Mucosa of rectum (tissue), 2 donors: Measurements from ENCODE around the gene BAHCC1.

ENCODE experiments used
- H3K27ac ChIP-seq, 2 donors: one replicate each; pipeline ENCODE4 v1.7.0; 2013; ENCODE audit warnings: inconsistent platforms in 2 of 2, low read depth in 2 of 2, low read length in 2 of 2
- H3K27me3 ChIP-seq, 2 donors: one replicate each; pipeline ENCODE4 v1.7.0; 2013; ENCODE audit warnings: low read length in 2 of 2; ENCODE audit not compliant: control insufficient read depth in 2 of 2, insufficient read depth in 2 of 2
- H3K36me3 ChIP-seq, 2 donors: one replicate each; pipeline ENCODE4 v1.7.0; 2013; ENCODE audit warnings: low read length in 2 of 2; ENCODE audit not compliant: control insufficient read depth in 2 of 2, insufficient read depth in 2 of 2
- H3K4me1 ChIP-seq, 2 donors: one replicate each; pipeline ENCODE4 v1.7.0; 2013; ENCODE audit warnings: low read length in 2 of 2, mild to moderate bottlenecking in 1 of 2; ENCODE audit not compliant: control insufficient read depth in 2 of 2, insufficient read depth in 2 of 2
- H3K4me3 ChIP-seq, 2 donors: one replicate each; pipeline ENCODE4 v1.7.0; 2013; ENCODE audit warnings: low read length in 2 of 2
- H3K9ac ChIP-seq, 2 donors: one replicate each; pipeline ENCODE4 v1.7.0; 2013; ENCODE audit warnings: low read length in 2 of 2, low read depth in 1 of 2, mild to moderate bottlenecking in 1 of 2
- H3K9me3 ChIP-seq, 2 donors: one replicate each; pipeline ENCODE4 v1.7.0; 2013; ENCODE audit warnings: low read length in 2 of 2; ENCODE audit not compliant: control insufficient read depth in 2 of 2
- donor health status: healthy.
- donor health status: Normal muscosa, but diverticular disease.

The BAHCC1 gene

DNA sequence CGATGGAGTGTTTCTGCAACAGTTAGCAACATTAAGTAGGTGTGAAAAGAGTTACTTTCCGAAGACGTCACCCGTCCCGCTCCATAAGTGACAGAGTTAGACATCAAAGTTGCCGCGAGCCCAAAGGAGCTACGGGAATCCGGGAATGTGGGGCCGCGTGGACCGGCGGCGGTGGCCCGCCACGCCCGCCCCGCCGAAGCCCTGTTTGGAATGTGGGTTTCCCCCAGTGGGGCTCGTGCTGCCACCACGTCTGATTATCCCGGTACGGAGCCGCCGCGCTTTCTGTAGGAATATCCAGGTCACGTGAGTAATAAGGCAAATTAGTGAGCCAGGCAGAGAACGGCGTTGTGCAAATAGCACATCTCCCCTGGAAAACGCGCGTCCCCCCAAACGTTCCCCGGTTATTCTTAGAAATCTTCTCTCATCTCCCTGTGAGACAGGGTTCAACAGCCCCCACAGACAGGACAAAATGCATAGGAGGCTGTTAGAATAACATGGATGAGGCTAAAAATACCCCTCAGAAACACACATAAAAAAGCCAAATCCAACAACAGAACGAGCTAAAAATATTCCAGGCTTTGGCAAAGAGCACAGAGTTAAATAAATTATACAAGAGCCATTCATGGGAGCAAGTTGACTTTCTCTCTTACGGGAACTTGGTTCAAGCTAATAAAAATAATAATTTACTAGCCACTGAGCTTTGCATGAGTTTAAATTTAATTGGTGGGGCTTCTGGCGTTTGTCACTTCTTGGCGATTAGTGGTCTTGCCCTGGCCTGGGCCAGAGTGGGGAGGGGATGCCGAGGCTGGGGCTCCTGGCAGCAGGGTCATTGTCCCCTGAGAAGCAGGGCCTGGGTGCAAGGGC lies 8.6 kb downstream of the BAHCC1 start:
- H3K27ac ChIP-seq, result peak overlapping the region; percentile 57 to 68

GRCh38 chr17:81404558-81405165 lies 9.4 kb downstream of the BAHCC1 start:
- H3K4me1 ChIP-seq, result peaks cover 34 to 46% of the 10 kb centered on the region in 2 donors
- no peaks in the 10 kb centered on the region for H3K36me3 ChIP-seq
- H3K27me3 ChIP-seq, result no peaks in the 10 kb centered on the region
- peak overlapping the region in 1 of 2 donors; percentile 17 for H3K9ac ChIP-seq
- H3K27ac ChIP-seq, result peak overlapping the region; percentile 39 to 57
- no peak overlapping the region for H3K4me3 ChIP-seq
- H3K9me3 ChIP-seq, result no peaks in the 10 kb centered on the region

More for the DNA sequence above, 8.6 kb downstream of the BAHCC1 start:
- Histone ChIP-seq H3K9ac (peak overlapping the region in 1 of 2 donors; percentile 17), H3K9me3 (no peaks in the 10 kb centered on the region), H3K4me3 (peak overlapping the region in 1 of 2 donors; percentile 14), H3K4me1 (peaks cover 34 to 47% of the 10 kb centered on the region in 2 donors), H3K27me3 (no peaks in the 10 kb centered on the region), H3K36me3 (no peaks in the 10 kb centered on the region)

DNA sequence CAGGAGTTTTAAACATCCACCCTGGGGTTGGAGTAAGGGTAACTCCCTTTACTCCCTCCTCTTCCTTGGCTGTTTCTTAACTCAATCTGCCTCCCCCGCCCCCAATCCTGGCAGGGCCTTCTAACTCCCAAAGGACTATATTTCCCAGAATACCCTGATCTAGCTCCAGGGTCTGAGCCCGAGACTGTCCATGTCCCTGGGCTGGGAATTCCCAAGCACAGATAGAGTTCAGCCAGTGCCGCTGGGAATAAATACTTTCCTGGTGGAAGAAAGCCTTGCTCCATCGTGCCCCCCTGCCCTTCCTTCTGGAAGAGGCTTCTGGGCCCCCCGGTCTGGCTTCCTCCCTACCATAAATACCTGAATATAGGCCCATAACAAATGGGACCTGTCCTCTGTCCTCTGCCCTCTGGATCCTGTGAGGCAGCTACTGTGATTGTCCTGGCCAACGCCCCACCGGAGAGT lies 10.2 kb downstream of the BAHCC1 start:
- no peaks in the 10 kb centered on the region for H3K36me3 ChIP-seq
- no peaks in the 10 kb centered on the region for H3K27me3 ChIP-seq
- H3K27ac ChIP-seq, result peak overlapping the region in 1 of 2 donors; percentile 22
- H3K9ac ChIP-seq, result no peak overlapping the region
- H3K4me1 ChIP-seq, result peaks cover 33 to 42% of the 10 kb centered on the region in 2 donors
- H3K4me3 ChIP-seq, result no peak overlapping the region
- H3K9me3 ChIP-seq, result no peaks in the 10 kb centered on the region

GRCh38 chr17:81406117-81406953 lies 11.1 kb downstream of the BAHCC1 start:
- no peaks in the 10 kb centered on the region for H3K36me3 ChIP-seq
- H3K27me3 ChIP-seq, result no peaks in the 10 kb centered on the region
- no peaks in the 10 kb centered on the region for H3K9me3 ChIP-seq
- H3K4me1 ChIP-seq, result peaks cover 26 to 33% of the 10 kb centered on the region in 2 donors
- no peak overlapping the region for H3K27ac ChIP-seq
- peak overlapping the region in 1 of 2 donors; percentile 37 for H3K9ac ChIP-seq
- no peak overlapping the region for H3K4me3 ChIP-seq

GRCh38 chr17:81408049-81408448 lies 12.8 kb downstream of the BAHCC1 start:
- Histone ChIP-seq H3K27ac (no peak overlapping the region), H3K4me3 (no peak overlapping the region), H3K9me3 (no peaks in the 10 kb centered on the region), H3K36me3 (no peaks in the 10 kb centered on the region), H3K27me3 (no peaks in the 10 kb centered on the region), H3K4me1 (peaks cover 23 to 24% of the 10 kb centered on the region in 2 donors), H3K9ac (no peak overlapping the region)

GRCh38 chr17:81409190-81409935 lies 14.1 kb downstream of the BAHCC1 start:
- Histone ChIP-seq H3K9ac (no peak overlapping the region), H3K4me1 (peaks cover 20 to 21% of the 10 kb centered on the region in 2 donors)

DNA sequence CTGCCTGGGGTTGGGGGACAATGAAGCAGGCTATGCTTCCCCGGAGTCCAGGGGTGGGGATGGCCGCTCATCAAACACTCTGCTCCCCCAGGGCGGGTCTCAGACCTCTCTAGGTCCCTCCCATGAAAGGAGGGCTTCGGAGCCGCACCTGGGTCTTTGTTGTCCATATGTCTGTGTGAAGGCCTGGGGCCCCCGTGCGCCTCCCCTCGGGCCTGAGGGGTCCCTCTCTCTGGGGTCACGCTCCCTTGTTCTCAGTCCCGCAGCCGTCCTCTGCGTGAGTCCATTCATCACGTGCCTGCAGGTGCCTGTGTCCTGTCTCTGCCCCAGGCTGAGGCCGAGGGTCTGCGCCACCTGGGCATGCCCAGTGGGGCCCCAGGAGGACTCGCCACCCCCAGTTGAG lies 15.6 kb downstream of the BAHCC1 start:
- H3K4me3 ChIP-seq, result no peak overlapping the region
- no peaks in the 10 kb centered on the region for H3K9me3 ChIP-seq
- H3K27me3 ChIP-seq, result no peaks in the 10 kb centered on the region
- no peaks in the 10 kb centered on the region for H3K36me3 ChIP-seq
- H3K4me1 ChIP-seq, result peaks cover 8 to 11% of the 10 kb centered on the region in 2 donors
- H3K9ac ChIP-seq, result no peak overlapping the region
- no peak overlapping the region for H3K27ac ChIP-seq

More at GRCh38 chr17:81409190-81409935, 14.1 kb downstream of the BAHCC1 start:
- Histone ChIP-seq H3K27me3 (no peaks in the 10 kb centered on the region), H3K9me3 (no peaks in the 10 kb centered on the region), H3K27ac (no peak overlapping the region), H3K4me3 (no peak overlapping the region), H3K36me3 (no peaks in the 10 kb centered on the region)

- Histone ChIP-seq H3K9ac (no peak overlapping the region), H3K36me3 (no peaks in the 10 kb centered on the region), H3K9me3 (no peaks in the 10 kb centered on the region), H3K27me3 (no peaks in the 10 kb centered on the region), H3K4me3 (no peak overlapping the region), H3K27ac (no peak overlapping the region), H3K4me1 (peaks cover 4 to 8% of the 10 kb centered on the region in 2 donors)
These were observed 16.0 kb downstream of the BAHCC1 start for GRCh38 chr17:81411305-81411704.

DNA sequence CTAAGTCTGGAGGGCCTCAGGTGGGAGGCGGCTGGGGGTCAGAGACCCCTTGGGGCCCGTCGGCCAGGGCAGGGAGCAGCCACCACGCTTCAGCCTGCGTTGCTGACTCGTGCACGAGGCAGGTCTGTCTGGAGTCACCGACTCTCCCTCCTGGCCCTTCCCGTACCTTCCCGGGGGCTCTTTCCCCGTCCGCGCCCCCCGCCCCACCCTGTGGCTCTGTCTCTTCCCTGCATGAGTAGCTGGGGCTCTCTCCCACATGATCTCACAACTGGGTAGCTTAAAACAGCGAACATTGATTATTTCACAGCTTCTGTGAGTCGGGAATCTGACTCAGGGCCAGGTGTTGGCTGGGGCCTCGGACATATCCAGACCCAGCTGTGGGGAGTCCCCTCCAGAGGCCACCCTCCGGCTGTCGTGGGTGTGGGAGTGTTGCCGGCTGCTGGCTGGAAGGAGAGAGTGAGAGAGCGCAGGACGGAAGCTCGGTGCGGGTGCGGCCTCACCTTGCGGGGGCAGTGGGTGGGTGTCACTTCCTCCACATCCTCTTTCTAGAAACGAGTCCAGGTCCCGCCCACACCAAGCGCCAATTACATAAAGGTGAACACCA lies 17.3 kb downstream of the BAHCC1 start:
- Histone ChIP-seq H3K4me3 (no peak overlapping the region), H3K36me3 (no peaks in the 10 kb centered on the region), H3K27ac (no peak overlapping the region), H3K4me1 (peaks cover 0 to 2% of the 10 kb centered on the region in 2 donors), H3K9ac (no peak overlapping the region), H3K9me3 (no peaks in the 10 kb centered on the region), H3K27me3 (no peaks in the 10 kb centered on the region)
